Activated T-cell treated with anti-CD3 and anti-CD28 coated beads for 24 hours (primary cell): ENCODE data around the gene GOLGA6A.
"Not testable (repeated sequence)": the region's sequence is repeated elsewhere in the genome, so short reads cannot be mapped to it uniquely, and the experiment has no call there.

Experiments used
- DNase-seq: peaks from one replicate; pipeline ENCODE4 v3.0.0-alpha.2; 2020; ENCODE audit warnings: low read depth

Gene GOLGA6A

GRCh38 chr15:74053517-74053916 lies 28.8 kb downstream of the GOLGA6A start:
- no peak for DNase-seq

GRCh38 chr15:74052271-74053260 lies 29.8 kb downstream of the GOLGA6A start:
- DNase-seq, result not testable (repeated sequence)

- DNase-seq, result no peak
These were observed 31.7 kb downstream of the GOLGA6A start for GRCh38 chr15:74050556-74051234.

GRCh38 chr15:74050127-74050526 lies 32.2 kb downstream of the GOLGA6A start:
- no peak for DNase-seq

GRCh38 chr15:74046275-74046674 lies 36.1 kb downstream of the GOLGA6A start:
- no peak for DNase-seq

GRCh38 chr15:74045636-74046274 lies 36.6 kb downstream of the GOLGA6A start:
- DNase-seq, result no peak

GRCh38 chr15:74045184-74045583 lies 37.2 kb downstream of the GOLGA6A start:
- no peak for DNase-seq

GRCh38 chr15:74044267-74045110 lies 37.9 kb downstream of the GOLGA6A start:
- no peak for DNase-seq

GRCh38 chr15:74043425-74044266 lies 38.7 kb downstream of the GOLGA6A start:
- no peak for DNase-seq

- no peak for DNase-seq
These were observed 39.5 kb downstream of the GOLGA6A start for GRCh38 chr15:74042603-74043424.

- no peak for DNase-seq
These were observed 40.4 kb downstream of the GOLGA6A start for GRCh38 chr15:74041777-74042435.

GRCh38 chr15:74041311-74041756 lies 41.0 kb downstream of the GOLGA6A start:
- no peak for DNase-seq

- DNase-seq, result no peak
These were observed 42.1 kb downstream of the GOLGA6A start for GRCh38 chr15:74040109-74040850.

- DNase-seq, result no peak
These were observed 42.7 kb downstream of the GOLGA6A start for GRCh38 chr15:74039656-74040010.

- no peak for DNase-seq
These were observed 43.4 kb downstream of the GOLGA6A start for GRCh38 chr15:74038707-74039655.

- no peak for DNase-seq
These were observed 44.9 kb downstream of the GOLGA6A start for GRCh38 chr15:74037171-74038117.
